ENCODE results near the gene PIK3R1. TPM values are rescaled to one million over a fixed set of nuclear protein-coding genes. Genes with fewer than 3 reads are reported as not detected.

Gene PIK3R1
- polyA plus RNA-seq, 1 donor (not counting 4 experiments of a cell fraction or from before 2014, with no cell fraction given) = 16.7 TPM

- Histone ChIP-seq H2AFZ (ENCODE audit: control insufficient read depth, low read length) (peak overlapping the region; percentile 85), H3K9me1 (ENCODE audit: control insufficient read depth, extremely low read depth, insufficient read depth, low read length) (no peaks in the 10 kb centered on the region), H3K27ac (ENCODE audit: control insufficient read depth, insufficient read depth, low read length) (peak overlapping the region; percentile 86), H4K20me1 (ENCODE audit: control insufficient read depth, extremely low read depth, insufficient read depth, low read length) (no peaks in the 10 kb centered on the region), H3K27me3 (ENCODE audit: control insufficient read depth, extremely low read depth, insufficient read depth, low read length) (no peaks in the 10 kb centered on the region), H3K4me3 (ENCODE audit: control insufficient read depth in 2 of 3, extremely low read depth in 1 of 3, insufficient read depth in 2 of 3, low read depth in 1 of 3, low read length in 3 of 3) (peak overlapping the region; percentile 68 to 98 (median 77)), H3K79me2 (ENCODE audit: control insufficient read depth, insufficient read depth, low read length) (peaks cover 35% of the 10 kb centered on the region), H3K4me2 (ENCODE audit: control insufficient read depth, extremely low read depth, insufficient read depth, low read depth, low read length) (peak overlapping the region; percentile 73), H3K9ac (ENCODE audit: control insufficient read depth, extremely low read depth, insufficient read depth, low read length) (peak overlapping the region; percentile 89), H3K9me3 (ENCODE audit: control insufficient read depth, low read depth, low read length) (peaks cover 2% of the 10 kb centered on the region), H3K36me3 (ENCODE audit: control insufficient read depth in 2 of 2, extremely low read depth in 1 of 2, insufficient read depth in 2 of 2, low read length in 2 of 2) (no peaks in the 10 kb centered on the region), H3K4me1 (ENCODE audit: control insufficient read depth, extremely low read depth, insufficient read depth, low read length) (peaks cover 18% of the 10 kb centered on the region)
- DNase-seq (ENCODE audit: low read depth, low spot score) = no peak
- dilution Hi-C loops (cut with MboI; ENCODE audit: extremely low pct_ligation_motif_present, low sequenced_read_pairs) = no loop called here
- FAIRE-seq = no peak
- TF ChIP-seq EZH2 (IDR thresholded peaks at IDR 0.05; ENCODE audit: low read length) = no peak
- no peak for TF ChIP-seq CTCF (optimal IDR thresholded peaks at IDR 0.05 in 1 of 3, IDR thresholded peaks at IDR 0.05 in 1 of 3, conservative IDR thresholded peaks at IDR 0.05 in 1 of 3; ENCODE audit: extremely low read depth in 1 of 3, insufficient read depth in 2 of 3, low read length in 3 of 3)
Measured at GRCh38 chr5:68214482-68215207, 911 bp upstream of the PIK3R1 start.

GRCh38 chr5:68215898-68216244 is 315 bp downstream of the PIK3R1 start:
- TF ChIP-seq EZH2 (IDR thresholded peaks at IDR 0.05; ENCODE audit: low read length) = no peak
- no peak for TF ChIP-seq CTCF (optimal IDR thresholded peaks at IDR 0.05 in 1 of 3, IDR thresholded peaks at IDR 0.05 in 1 of 3, conservative IDR thresholded peaks at IDR 0.05 in 1 of 3; ENCODE audit: extremely low read depth in 1 of 3, insufficient read depth in 2 of 3, low read length in 3 of 3)
- FAIRE-seq (no peak), DNase-seq (ENCODE audit: low read depth, low spot score) (no peak)
- peak overlapping the region; percentile 90 for H3K4me2 ChIP-seq (ENCODE audit: control insufficient read depth, extremely low read depth, insufficient read depth, low read depth, low read length)
- H3K9me1 ChIP-seq (ENCODE audit: control insufficient read depth, extremely low read depth, insufficient read depth, low read length) = no peaks in the 10 kb centered on the region
- H3K4me3 ChIP-seq (ENCODE audit: control insufficient read depth in 2 of 3, extremely low read depth in 1 of 3, insufficient read depth in 2 of 3, low read depth in 1 of 3, low read length in 3 of 3) = peak overlapping the region; percentile 92 to 98 (median 96)
- peak overlapping the region; percentile 89 for H3K9ac ChIP-seq (ENCODE audit: control insufficient read depth, extremely low read depth, insufficient read depth, low read length)
- no peaks in the 10 kb centered on the region for H4K20me1 ChIP-seq (ENCODE audit: control insufficient read depth, extremely low read depth, insufficient read depth, low read length)
- H3K27ac ChIP-seq (ENCODE audit: control insufficient read depth, insufficient read depth, low read length) = peak overlapping the region; percentile 63
- peaks cover 0 to 2% of the 10 kb centered on the region in 2 experiments for H3K36me3 ChIP-seq (ENCODE audit: control insufficient read depth in 2 of 2, extremely low read depth in 1 of 2, insufficient read depth in 2 of 2, low read length in 2 of 2)
- dilution Hi-C loops (cut with MboI; ENCODE audit: extremely low pct_ligation_motif_present, low sequenced_read_pairs) = no loop called here
- H2AFZ ChIP-seq (ENCODE audit: control insufficient read depth, low read length) = peak overlapping the region; percentile 80
- peaks cover 47% of the 10 kb centered on the region for H3K79me2 ChIP-seq (ENCODE audit: control insufficient read depth, insufficient read depth, low read length)
- H3K27me3 ChIP-seq (ENCODE audit: control insufficient read depth, extremely low read depth, insufficient read depth, low read length) = no peaks in the 10 kb centered on the region
- peaks cover 18% of the 10 kb centered on the region for H3K4me1 ChIP-seq (ENCODE audit: control insufficient read depth, extremely low read depth, insufficient read depth, low read length)
- H3K9me3 ChIP-seq (ENCODE audit: control insufficient read depth, low read depth, low read length) = peaks cover under 1% of the 10 kb centered on the region

Measured in keratinocyte (primary cell).